SK-N-SH (cell line): Measurements from ENCODE around the gene MAPKAPK3. TPM values are rescaled to one million over a fixed set of nuclear protein-coding genes. Genes with fewer than 3 reads are reported as not detected.

Experiments used
- CTCF ChIA-PET: fragments of 300-600, 350-600 bp; formaldehyde crosslinking; extraction: SDS; loops from one replicate; lab custom pipeline; 2021; lab: Yijun Ruan, JAX
- POLR2A ChIA-PET: fragments of 350-600 bp; sonication (Branson Sonifier 250); formaldehyde crosslinking; extraction: SDS; loops from one replicate; lab custom pipeline; 2020; ENCODE audit warnings: antibody characterized with exemption, inconsistent platforms; lab: Yijun Ruan, JAX
- DNase-seq: peaks from one replicate; pipeline ENCODE4 v3.0.0; 2012
- H2AFZ ChIP-seq: fragments of 200-600 bp; sonication (generic); 2 replicates; pipeline ENCODE4 v1.8.1; 2016; ENCODE audit warnings: antibody characterized with exemption, mild to moderate bottlenecking, low read depth
- H3F3A ChIP-seq: fragments of 200-600 bp; sonication (generic); replicated peaks from 2 replicates; pipeline ENCODE3; 2016; ENCODE audit warnings: antibody characterized with exemption, mild to moderate bottlenecking; ENCODE audit not compliant: insufficient read depth
- H3K27ac ChIP-seq, 2 experiments: fragments of 200-500 bp in 1 of 2; fragments of 200-600 bp in 1 of 2; sonication (Bioruptor generic) in 1 of 2; sonication (generic), shearing (Covaris generic) in 1 of 2; 2 replicates each; pipeline versions ENCODE4 v1.5.1 to v1.6.1; 2014 to 2016; ENCODE audit warnings: low read depth in 2 of 2, inconsistent platforms in 1 of 2, low read length in 1 of 2, mild to moderate bottlenecking in 1 of 2, mixed read lengths in 1 of 2
- H3K27me3 ChIP-seq: fragments of 200-600 bp; sonication (generic), shearing (Covaris generic); 2 replicates; pipeline ENCODE4 v1.6.1; 2016; ENCODE audit warnings: mixed run types; ENCODE audit not compliant: insufficient read depth
- H3K36me3 ChIP-seq, 2 experiments: fragments of 200-500 bp in 1 of 2; fragments of 200-600 bp in 1 of 2; sonication (Bioruptor generic) in 1 of 2; sonication (generic) in 1 of 2; replicated peaks in 1 of 2; 2 replicates each; pipeline versions ENCODE3 to v1.5.1; 2014 to 2016; ENCODE audit warnings: low read length in 1 of 2, mild to moderate bottlenecking in 1 of 2; ENCODE audit not compliant: insufficient read depth in 2 of 2, control insufficient read depth in 1 of 2
- H3K4me1 ChIP-seq, 2 experiments: fragments of 200-500 bp in 1 of 2; fragments of 200-600 bp in 1 of 2; sonication (Bioruptor generic) in 1 of 2; sonication (generic), shearing (Covaris generic) in 1 of 2; 2 replicates each; pipeline versions ENCODE4 v1.5.1 to v1.6.1; 2014 to 2016; ENCODE audit warnings: low read depth in 1 of 2, low read length in 1 of 2, mixed run types in 1 of 2; ENCODE audit not compliant: insufficient read depth in 2 of 2, control insufficient read depth in 1 of 2
- H3K4me2 ChIP-seq: fragments of 200-600 bp; sonication (generic), shearing (Covaris generic); 2 replicates; pipeline ENCODE4 v1.6.1; 2017; ENCODE audit warnings: mixed run types
- H3K4me3 ChIP-seq, 2 experiments: fragments of 200-500 bp in 1 of 2; fragments of 200-600 bp in 1 of 2; sonication (Bioruptor generic) in 1 of 2; sonication (generic), shearing (Covaris generic) in 1 of 2; 2 replicates each; pipeline versions ENCODE4 v1.5.1 to v1.8.1; 2014 to 2016; ENCODE audit warnings: low read depth in 2 of 2, inconsistent platforms in 1 of 2, low read length in 1 of 2, mild to moderate bottlenecking in 1 of 2, mixed read lengths in 1 of 2, moderate library complexity in 1 of 2
- H3K79me2 ChIP-seq: fragments of 200-600 bp; sonication (generic); 2 replicates; pipeline ENCODE4 v1.8.1; 2017; ENCODE audit warnings: mild to moderate bottlenecking; ENCODE audit not compliant: insufficient read depth
- H3K9ac ChIP-seq: fragments of 200-600 bp; sonication (generic); 2 replicates; pipeline ENCODE4 v1.6.1; 2017; ENCODE audit warnings: mixed run types
- H3K9me2 ChIP-seq: fragments of 200-600 bp; sonication (generic); 2 replicates; pipeline ENCODE4 v1.6.1; 2017; ENCODE audit warnings: mixed run types
- H3K9me3 ChIP-seq: fragments of 200-600 bp; sonication (generic); 2 replicates; pipeline ENCODE4 v1.6.1; 2017; ENCODE audit warnings: mixed run types, mild to moderate bottlenecking, moderate library complexity
- H4K20me1 ChIP-seq: fragments of 200-600 bp; sonication (generic); 2 replicates; pipeline ENCODE4 v1.6.1; 2017; ENCODE audit warnings: mild to moderate bottlenecking, mixed run types; ENCODE audit not compliant: insufficient read depth
- CHD2 ChIP-seq: fragments of 150-350 bp; IDR thresholded peaks from 2 replicates; pipeline ENCODE4 v1.6.1; 2018; ENCODE audit warnings: low read length; ENCODE audit not compliant: partially characterized antibody
- FOSL2 ChIP-seq: IDR thresholded peaks from 2 replicates; pipeline ENCODE4 v1.4.0; 2012; ENCODE audit warnings: low read depth, mild to moderate bottlenecking, moderate library complexity, borderline replicate concordance
- FOXM1 ChIP-seq: IDR thresholded peaks from 2 replicates; pipeline ENCODE4 v1.4.0; 2012; ENCODE audit warnings: low read depth, mild to moderate bottlenecking
- GABPA ChIP-seq: IDR thresholded peaks from 2 replicates; pipeline ENCODE4 v1.4.0; 2012; ENCODE audit warnings: low read depth, mild to moderate bottlenecking
- MEF2A ChIP-seq: IDR thresholded peaks from 2 replicates; pipeline ENCODE4 v1.4.0; 2012; ENCODE audit warnings: low read depth, borderline replicate concordance
- POLR2AphosphoS5 ChIP-seq: IDR thresholded peaks from 2 replicates; pipeline ENCODE4 v1.6.1; 2012; ENCODE audit warnings: low read depth, low read length
- RCOR1 ChIP-seq: fragments of 150-350 bp; IDR thresholded peaks from 2 replicates; pipeline ENCODE4 v1.6.1; 2017; ENCODE audit warnings: antibody characterized with exemption, low read length
- RXRA ChIP-seq: IDR thresholded peaks from 2 replicates; pipeline ENCODE4 v1.4.0; 2012; ENCODE audit warnings: low read depth, mild to moderate bottlenecking, borderline replicate concordance
- SMC3 ChIP-seq: IDR thresholded peaks from 2 replicates; pipeline ENCODE4 v1.6.1; 2012; ENCODE audit warnings: low read depth, low read length, improper control_type of control experiment
- TEAD4 ChIP-seq: IDR thresholded peaks from 2 replicates; pipeline ENCODE4 v1.4.0; 2012; ENCODE audit warnings: mild to moderate bottlenecking, borderline replicate concordance; ENCODE audit not compliant: insufficient read depth
- WGBS: methylation state at CpG from one replicate; pipeline ENCODE4 v1.1.6; 2017; ENCODE audit warnings: low lambda C conversion rate; 5-methylcytosine and 5-hydroxymethylcytosine counted together
- polyA plus RNA-seq, 3 experiments: library from polyadenylated mRNA; depleted of rRNA; stranded (reverse); fragments of >200 nt; gene quantifications; 2 replicates each; pipeline ENCODE4 v1.2.3, GENCODE V29; 2012
- TF ChIP-seq, protein P1 (sequence below): IDR thresholded peaks from 2 replicates; pipeline ENCODE4 v1.4.0; 2012; ENCODE audit warnings: low read depth, borderline replicate concordance
- TF ChIP-seq, protein P2 (sequence below): IDR thresholded peaks from 2 replicates; pipeline ENCODE4 v1.6.1; 2012; ENCODE audit warnings: mild to moderate bottlenecking, low read depth, low read length, moderate library complexity
- TF ChIP-seq, protein P3 (sequence below): fragments of 150-350 bp; IDR thresholded peaks from 2 replicates; pipeline ENCODE4 v1.6.1; 2016; ENCODE audit warnings: mild to moderate bottlenecking, low read depth, low read length
- TF ChIP-seq, protein P4 (sequence below): IDR thresholded peaks from 2 replicates; pipeline ENCODE4; 2012

MAPKAPK3 gene
- polyA plus RNA-seq, 1 of the 3 experiments (the other 2 are of a cell fraction): 29.4 TPM

DNA sequence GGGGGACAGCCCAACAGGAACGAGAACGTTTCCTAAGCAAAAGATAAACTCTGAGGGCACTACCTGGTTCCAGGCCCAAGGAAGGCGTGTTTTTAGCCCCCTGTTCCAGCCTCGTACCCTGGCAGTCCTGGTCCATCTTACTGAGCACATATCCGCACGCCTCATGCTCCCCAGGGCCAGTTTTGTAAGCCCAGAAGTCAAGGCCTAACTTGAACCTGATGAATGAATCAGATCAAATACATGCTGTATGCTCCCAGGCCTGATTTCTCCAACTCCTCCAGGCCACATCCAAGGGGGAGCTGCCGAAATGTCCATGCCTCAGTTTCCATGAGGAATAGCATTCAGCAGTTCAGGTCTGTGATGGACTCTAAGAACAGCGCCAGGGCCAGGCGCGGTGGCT lies 43.4 kb downstream of the MAPKAPK3 start:
- WGBS: 80% methylated on average over 6 of the region's 10 CpGs
- ChIA-PET POLR2A (interaction anchor here (0.7 kb wide), 1 partner anchor 91 kb away, joined by 4 read pairs; no protein-coding TSS in a partner anchor), CTCF (no interaction called here)
- Histone ChIP-seq H3K9ac (no peak overlapping the region), H3K4me1 (peaks cover 0 to 9% of the 10 kb centered on the region in 2 experiments; a peak in 1 of 4 replicates), H3K27ac (no peak overlapping the region), H4K20me1 (no peaks in the 10 kb centered on the region), H3K4me2 (no peak overlapping the region), H3K79me2 (no peaks in the 10 kb centered on the region), H3K27me3 (no peaks in the 10 kb centered on the region; the same call in 1 of the 2 replicates), H3F3A (no peaks in the 10 kb centered on the region), H3K36me3 (no peaks in the 10 kb centered on the region), H2AFZ (no peak overlapping the region), H3K4me3 (no peak overlapping the region), H3K9me3 (no peaks in the 10 kb centered on the region), H3K9me2 (no peaks in the 10 kb centered on the region)
- DNase-seq: no peak
- TF ChIP-seq FOXM1 (no peak), POLR2AphosphoS5 (no peak), CHD2 (no peak), FOSL2 (no peak), MEF2A (no peak), GABPA (no peak), RCOR1 (no peak), RXRA (no peak), TEAD4 (no peak), SMC3 (no peak)
- TF ChIP-seq, protein P1, sequence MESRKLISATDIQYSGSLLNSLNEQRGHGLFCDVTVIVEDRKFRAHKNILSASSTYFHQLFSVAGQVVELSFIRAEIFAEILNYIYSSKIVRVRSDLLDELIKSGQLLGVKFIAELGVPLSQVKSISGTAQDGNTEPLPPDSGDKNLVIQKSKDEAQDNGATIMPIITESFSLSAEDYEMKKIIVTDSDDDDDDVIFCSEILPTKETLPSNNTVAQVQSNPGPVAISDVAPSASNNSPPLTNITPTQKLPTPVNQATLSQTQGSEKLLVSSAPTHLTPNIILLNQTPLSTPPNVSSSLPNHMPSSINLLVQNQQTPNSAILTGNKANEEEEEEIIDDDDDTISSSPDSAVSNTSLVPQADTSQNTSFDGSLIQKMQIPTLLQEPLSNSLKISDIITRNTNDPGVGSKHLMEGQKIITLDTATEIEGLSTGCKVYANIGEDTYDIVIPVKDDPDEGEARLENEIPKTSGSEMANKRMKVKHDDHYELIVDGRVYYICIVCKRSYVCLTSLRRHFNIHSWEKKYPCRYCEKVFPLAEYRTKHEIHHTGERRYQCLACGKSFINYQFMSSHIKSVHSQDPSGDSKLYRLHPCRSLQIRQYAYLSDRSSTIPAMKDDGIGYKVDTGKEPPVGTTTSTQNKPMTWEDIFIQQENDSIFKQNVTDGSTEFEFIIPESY: no peak
- TF ChIP-seq, protein P2, sequence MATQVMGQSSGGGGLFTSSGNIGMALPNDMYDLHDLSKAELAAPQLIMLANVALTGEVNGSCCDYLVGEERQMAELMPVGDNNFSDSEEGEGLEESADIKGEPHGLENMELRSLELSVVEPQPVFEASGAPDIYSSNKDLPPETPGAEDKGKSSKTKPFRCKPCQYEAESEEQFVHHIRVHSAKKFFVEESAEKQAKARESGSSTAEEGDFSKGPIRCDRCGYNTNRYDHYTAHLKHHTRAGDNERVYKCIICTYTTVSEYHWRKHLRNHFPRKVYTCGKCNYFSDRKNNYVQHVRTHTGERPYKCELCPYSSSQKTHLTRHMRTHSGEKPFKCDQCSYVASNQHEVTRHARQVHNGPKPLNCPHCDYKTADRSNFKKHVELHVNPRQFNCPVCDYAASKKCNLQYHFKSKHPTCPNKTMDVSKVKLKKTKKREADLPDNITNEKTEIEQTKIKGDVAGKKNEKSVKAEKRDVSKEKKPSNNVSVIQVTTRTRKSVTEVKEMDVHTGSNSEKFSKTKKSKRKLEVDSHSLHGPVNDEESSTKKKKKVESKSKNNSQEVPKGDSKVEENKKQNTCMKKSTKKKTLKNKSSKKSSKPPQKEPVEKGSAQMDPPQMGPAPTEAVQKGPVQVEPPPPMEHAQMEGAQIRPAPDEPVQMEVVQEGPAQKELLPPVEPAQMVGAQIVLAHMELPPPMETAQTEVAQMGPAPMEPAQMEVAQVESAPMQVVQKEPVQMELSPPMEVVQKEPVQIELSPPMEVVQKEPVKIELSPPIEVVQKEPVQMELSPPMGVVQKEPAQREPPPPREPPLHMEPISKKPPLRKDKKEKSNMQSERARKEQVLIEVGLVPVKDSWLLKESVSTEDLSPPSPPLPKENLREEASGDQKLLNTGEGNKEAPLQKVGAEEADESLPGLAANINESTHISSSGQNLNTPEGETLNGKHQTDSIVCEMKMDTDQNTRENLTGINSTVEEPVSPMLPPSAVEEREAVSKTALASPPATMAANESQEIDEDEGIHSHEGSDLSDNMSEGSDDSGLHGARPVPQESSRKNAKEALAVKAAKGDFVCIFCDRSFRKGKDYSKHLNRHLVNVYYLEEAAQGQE: no peak
- TF ChIP-seq, protein P3, sequence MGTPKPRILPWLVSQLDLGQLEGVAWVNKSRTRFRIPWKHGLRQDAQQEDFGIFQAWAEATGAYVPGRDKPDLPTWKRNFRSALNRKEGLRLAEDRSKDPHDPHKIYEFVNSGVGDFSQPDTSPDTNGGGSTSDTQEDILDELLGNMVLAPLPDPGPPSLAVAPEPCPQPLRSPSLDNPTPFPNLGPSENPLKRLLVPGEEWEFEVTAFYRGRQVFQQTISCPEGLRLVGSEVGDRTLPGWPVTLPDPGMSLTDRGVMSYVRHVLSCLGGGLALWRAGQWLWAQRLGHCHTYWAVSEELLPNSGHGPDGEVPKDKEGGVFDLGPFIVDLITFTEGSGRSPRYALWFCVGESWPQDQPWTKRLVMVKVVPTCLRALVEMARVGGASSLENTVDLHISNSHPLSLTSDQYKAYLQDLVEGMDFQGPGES: no peak
- TF ChIP-seq, protein P4, sequence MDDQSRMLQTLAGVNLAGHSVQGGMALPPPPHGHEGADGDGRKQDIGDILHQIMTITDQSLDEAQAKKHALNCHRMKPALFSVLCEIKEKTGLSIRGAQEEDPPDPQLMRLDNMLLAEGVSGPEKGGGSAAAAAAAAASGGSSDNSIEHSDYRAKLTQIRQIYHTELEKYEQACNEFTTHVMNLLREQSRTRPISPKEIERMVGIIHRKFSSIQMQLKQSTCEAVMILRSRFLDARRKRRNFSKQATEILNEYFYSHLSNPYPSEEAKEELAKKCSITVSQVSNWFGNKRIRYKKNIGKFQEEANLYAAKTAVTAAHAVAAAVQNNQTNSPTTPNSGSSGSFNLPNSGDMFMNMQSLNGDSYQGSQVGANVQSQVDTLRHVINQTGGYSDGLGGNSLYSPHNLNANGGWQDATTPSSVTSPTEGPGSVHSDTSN: no peak
